ENCODE results near the gene SHB. TPM values are rescaled to one million over a fixed set of nuclear protein-coding genes. Genes with fewer than 3 reads are reported as not detected.
A peak's percentile ranks its signal among the peaks of the same experiment; 100 is the strongest.

Gene SHB
- total RNA-seq, 2 experiments from 2014 or later: 1.2 to 1.3 TPM

GRCh38 chr9:38009035-38009501 lies 60.0 kb downstream of the SHB start:
- CTCF ChIA-PET: interaction anchor here (0.7 kb wide), 1 partner anchor 429 kb away, joined by 3 read pairs; no protein-coding TSS in a partner anchor
- intact Hi-C loops (cut with DNase I, micrococcal nuclease): loop anchor here (2.0 to 10.0 kb wide), 3 partner anchors 54 to 64 kb away; partner anchors contain the start of gene SHB (in 1 of the 2)
- no peak overlapping the region for H3K4me3 Mint-ChIP-seq
- ATAC-seq (no peak), DNase-seq (no peak)
- POLR2A ChIA-PET: no interaction called here
- H3K4me1 Mint-ChIP-seq: peaks cover 17% of the 10 kb centered on the region
- H3K27me3 Mint-ChIP-seq: no peaks in the 10 kb centered on the region
- H3K36me3 Mint-ChIP-seq (ENCODE audit: low read depth): no peaks in the 10 kb centered on the region
- H3K9me3 Mint-ChIP-seq (ENCODE audit: low read depth): no peaks in the 10 kb centered on the region
- H3K27ac Mint-ChIP-seq: peak overlapping the region; percentile 88

DNA sequence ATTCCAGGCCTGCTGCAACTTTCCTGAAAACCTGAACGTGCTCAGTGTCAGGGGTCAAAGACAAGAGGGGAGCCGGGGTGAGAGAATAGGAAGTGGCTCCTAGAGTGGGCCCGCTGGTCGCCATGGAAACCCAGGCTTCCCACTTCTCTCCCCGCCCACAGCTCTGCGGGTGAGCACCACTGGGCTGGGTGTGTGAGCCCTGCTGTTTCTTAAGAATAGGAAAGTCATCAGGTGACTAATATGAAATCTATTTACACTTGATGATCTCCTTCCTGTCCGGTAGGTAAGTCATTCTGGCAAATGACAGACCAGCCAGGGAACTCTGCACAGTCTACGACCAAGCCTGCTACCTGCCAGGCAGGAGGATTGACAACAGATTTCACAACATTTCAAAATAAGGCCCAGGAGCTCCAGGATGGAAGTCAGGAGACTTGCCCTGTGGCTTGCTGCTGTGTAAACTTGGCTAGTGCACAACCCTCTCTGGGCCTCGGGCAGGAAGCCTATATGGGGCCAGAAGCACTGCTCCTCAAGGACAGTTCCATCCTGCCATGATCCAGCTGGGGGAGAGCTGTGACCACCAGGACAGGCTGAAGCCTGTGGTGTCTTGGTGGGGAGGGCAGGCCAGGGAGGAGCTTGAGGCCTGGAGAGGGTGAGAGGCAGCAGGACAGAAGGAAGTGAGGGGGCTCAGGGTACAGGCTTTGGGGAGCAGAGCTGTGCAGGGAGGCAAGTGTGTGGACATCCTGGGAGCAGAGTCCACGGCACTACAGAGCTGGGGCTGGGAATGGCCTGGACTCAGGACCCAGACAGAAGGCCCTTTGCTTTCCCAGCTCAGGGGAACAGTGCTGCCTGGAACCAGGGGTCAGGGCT lies 60.6 kb downstream of the SHB start:
- ChIA-PET CTCF (interaction anchor here (0.7 kb wide), 1 partner anchor 429 kb away, joined by 3 read pairs; no protein-coding TSS in a partner anchor), POLR2A (no interaction called here)
- no peak overlapping the region for H3K4me3 Mint-ChIP-seq
- peaks cover 17% of the 10 kb centered on the region for H3K4me1 Mint-ChIP-seq
- H3K27ac Mint-ChIP-seq: peak overlapping the region; percentile 88
- H3K36me3 Mint-ChIP-seq (ENCODE audit: low read depth): no peaks in the 10 kb centered on the region
- ATAC-seq (peak; percentile 91), DNase-seq (peak; percentile 82)
- no peaks in the 10 kb centered on the region for H3K9me3 Mint-ChIP-seq (ENCODE audit: low read depth)
- intact Hi-C loops (cut with DNase I, micrococcal nuclease): loop anchor here (2.0 to 10.0 kb wide), 3 partner anchors 54 to 64 kb away; partner anchors contain the start of gene SHB (in 1 of the 2)
- no peaks in the 10 kb centered on the region for H3K27me3 Mint-ChIP-seq

- peaks cover 17% of the 10 kb centered on the region for H3K4me1 Mint-ChIP-seq
- H3K36me3 Mint-ChIP-seq (ENCODE audit: low read depth): no peaks in the 10 kb centered on the region
- no peak overlapping the region for H3K4me3 Mint-ChIP-seq
- DNase-seq (no peak), ATAC-seq (no peak)
- no peak overlapping the region for H3K27ac Mint-ChIP-seq
- no peaks in the 10 kb centered on the region for H3K27me3 Mint-ChIP-seq
- ChIA-PET POLR2A (no interaction called here), CTCF (no interaction called here)
- intact Hi-C loops (cut with DNase I, micrococcal nuclease): loop anchor here in 1 of 2 experiments (10.0 kb wide), 1 partner anchor 62 kb away; no protein-coding TSS in a partner anchor
- H3K9me3 Mint-ChIP-seq (ENCODE audit: low read depth): no peaks in the 10 kb centered on the region
Observed at GRCh38 chr9:38007016-38007415, 62.0 kb downstream of the SHB start.

GRCh38 chr9:38006163-38006562 lies 62.9 kb downstream of the SHB start:
- no peak overlapping the region for H3K27ac Mint-ChIP-seq
- H3K4me3 Mint-ChIP-seq: no peak overlapping the region

GRCh38 chr9:38004809-38005560 lies 64.0 kb downstream of the SHB start:
- Mint-ChIP-seq H3K36me3 (ENCODE audit: low read depth) (no peaks in the 10 kb centered on the region), H3K27ac (no peak overlapping the region), H3K27me3 (no peaks in the 10 kb centered on the region), H3K4me3 (no peak overlapping the region), H3K4me1 (peaks cover 17% of the 10 kb centered on the region), H3K9me3 (ENCODE audit: low read depth) (no peaks in the 10 kb centered on the region)
- ChIA-PET POLR2A (no interaction called here), CTCF (no interaction called here)
- ATAC-seq (no peak), DNase-seq (no peak)
- intact Hi-C loops (cut with DNase I, micrococcal nuclease): loop anchor here in 1 of 2 experiments (10.0 kb wide), 1 partner anchor 60 kb away; no protein-coding TSS in a partner anchor

More at GRCh38 chr9:38006163-38006562, 62.9 kb downstream of the SHB start:
- intact Hi-C loops (cut with DNase I, micrococcal nuclease): loop anchor here in 1 of 2 experiments (10.0 kb wide), 1 partner anchor 61 kb away; no protein-coding TSS in a partner anchor
- no peaks in the 10 kb centered on the region for H3K27me3 Mint-ChIP-seq
- peaks cover 17% of the 10 kb centered on the region for H3K4me1 Mint-ChIP-seq
- no peak for DNase-seq
- H3K36me3 Mint-ChIP-seq (ENCODE audit: low read depth): no peaks in the 10 kb centered on the region
- ChIA-PET CTCF (no interaction called here), POLR2A (no interaction called here)
- ATAC-seq: no peak
- H3K9me3 Mint-ChIP-seq (ENCODE audit: low read depth): no peaks in the 10 kb centered on the region

DNA sequence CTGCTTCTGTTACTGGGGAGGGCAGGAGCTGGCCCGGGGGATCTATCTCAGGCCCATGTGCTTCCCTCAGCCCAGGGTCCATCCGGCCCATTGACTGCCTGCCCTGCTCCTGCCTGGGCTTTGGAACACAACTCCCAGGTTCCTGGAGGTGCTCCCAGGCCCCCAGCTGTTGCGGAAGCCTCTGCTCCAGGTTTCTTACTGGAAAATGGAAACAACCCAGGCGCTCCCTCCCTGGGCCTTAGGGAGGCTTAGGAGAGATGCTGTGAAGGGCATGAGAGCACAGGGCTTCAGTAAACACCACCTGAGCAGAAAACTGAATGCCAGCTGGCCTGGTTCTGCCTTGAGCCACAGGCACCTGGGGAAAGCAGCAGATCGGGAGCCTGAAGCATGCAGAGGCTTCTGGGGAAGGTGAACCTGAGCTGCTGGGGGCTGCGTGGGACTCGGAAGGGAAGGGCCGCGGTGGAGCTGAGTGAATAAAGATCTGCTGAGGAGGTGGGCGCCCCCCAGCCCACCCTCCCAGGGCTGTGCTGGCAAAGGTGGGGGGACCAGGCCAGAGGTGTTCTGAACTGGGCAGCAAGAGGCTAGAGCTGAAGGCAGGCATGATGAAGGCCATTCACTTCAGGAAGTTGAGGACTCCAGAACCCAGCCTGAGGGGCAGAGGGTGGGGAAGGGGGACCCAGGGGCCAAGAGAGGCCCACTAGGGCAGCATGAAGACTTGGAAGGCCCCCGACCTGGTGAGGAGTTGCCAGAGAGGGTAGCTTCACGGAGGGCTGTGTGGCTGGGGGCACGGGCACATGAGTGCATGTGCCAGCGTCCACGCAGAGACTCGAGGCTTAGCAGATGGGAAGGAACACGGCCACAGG lies 64.8 kb downstream of the SHB start:
- ATAC-seq (no peak), DNase-seq (no peak)
- POLR2A ChIA-PET: no interaction called here
- CTCF ChIA-PET: no interaction called here
- H3K27ac Mint-ChIP-seq: no peak overlapping the region
- H3K36me3 Mint-ChIP-seq (ENCODE audit: low read depth): no peaks in the 10 kb centered on the region
- H3K4me3 Mint-ChIP-seq: no peak overlapping the region
- H3K9me3 Mint-ChIP-seq (ENCODE audit: low read depth): no peaks in the 10 kb centered on the region
- peaks cover 19% of the 10 kb centered on the region for H3K4me1 Mint-ChIP-seq
- no peaks in the 10 kb centered on the region for H3K27me3 Mint-ChIP-seq
- intact Hi-C loops (cut with DNase I, micrococcal nuclease): loop anchor here in 1 of 2 experiments (10.0 kb wide), 1 partner anchor 59 kb away; no protein-coding TSS in a partner anchor

GRCh38 chr9:38003230-38003629 lies 65.8 kb downstream of the SHB start:
- no peak overlapping the region for H3K27ac Mint-ChIP-seq
- no peak for DNase-seq
- intact Hi-C loops (cut with DNase I, micrococcal nuclease): loop anchor here in 1 of 2 experiments (10.0 kb wide), 1 partner anchor 58 kb away; no protein-coding TSS in a partner anchor
- no peak overlapping the region for H3K4me3 Mint-ChIP-seq
- ATAC-seq: no peak
- H3K4me1 Mint-ChIP-seq: peaks cover 10% of the 10 kb centered on the region
- no peaks in the 10 kb centered on the region for H3K27me3 Mint-ChIP-seq
- no peaks in the 10 kb centered on the region for H3K9me3 Mint-ChIP-seq (ENCODE audit: low read depth)
- no peaks in the 10 kb centered on the region for H3K36me3 Mint-ChIP-seq (ENCODE audit: low read depth)
- CTCF ChIA-PET: no interaction called here
- POLR2A ChIA-PET: no interaction called here

- intact Hi-C loops (cut with DNase I, micrococcal nuclease): loop anchor here (1.0 to 10.0 kb wide), 2 partner anchors 13 to 57 kb away; no protein-coding TSS in a partner anchor
- ATAC-seq (no peak), DNase-seq (no peak)
- CTCF ChIA-PET: no interaction called here
- Mint-ChIP-seq H3K36me3 (ENCODE audit: low read depth) (no peaks in the 10 kb centered on the region), H3K9me3 (ENCODE audit: low read depth) (no peaks in the 10 kb centered on the region), H3K27me3 (no peaks in the 10 kb centered on the region), H3K4me1 (peaks cover 2% of the 10 kb centered on the region), H3K4me3 (no peak overlapping the region), H3K27ac (no peak overlapping the region)
- POLR2A ChIA-PET: no interaction called here
Observed at GRCh38 chr9:38001430-38001829, 67.6 kb downstream of the SHB start.

GRCh38 chr9:38000735-38001134 lies 68.3 kb downstream of the SHB start:
- peak; percentile 52 for ATAC-seq
- Mint-ChIP-seq H3K27ac (no peak overlapping the region), H3K27me3 (no peaks in the 10 kb centered on the region), H3K4me3 (no peak overlapping the region), H3K36me3 (ENCODE audit: low read depth) (no peaks in the 10 kb centered on the region), H3K9me3 (ENCODE audit: low read depth) (no peaks in the 10 kb centered on the region), H3K4me1 (peaks cover 2% of the 10 kb centered on the region)
- intact Hi-C loops (cut with DNase I, micrococcal nuclease): loop anchor here (1.0 to 10.0 kb wide), 2 partner anchors 12 to 56 kb away; no protein-coding TSS in a partner anchor
- ChIA-PET POLR2A (no interaction called here), CTCF (no interaction called here)
- no peak for DNase-seq

DNA sequence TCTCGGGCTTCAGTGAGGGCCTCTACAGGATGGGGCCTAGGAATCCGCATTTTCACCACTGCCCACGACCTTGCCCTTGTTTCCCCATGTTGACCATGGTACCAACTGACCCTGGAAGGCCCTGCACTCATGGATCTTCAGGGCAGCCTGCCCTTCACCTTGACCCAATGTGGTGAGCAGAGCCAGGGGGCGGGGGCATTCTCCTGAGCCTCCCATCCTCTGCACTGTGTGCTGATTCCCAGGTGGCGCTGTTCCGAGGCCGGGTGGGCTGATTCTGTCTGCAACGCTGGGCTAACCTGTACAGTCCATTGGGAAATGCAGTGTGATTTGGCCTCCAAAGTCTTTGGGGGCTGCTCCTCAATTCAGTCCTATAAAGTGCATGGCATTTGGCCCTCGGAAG lies 68.7 kb downstream of the SHB start:
- peaks cover 2% of the 10 kb centered on the region for H3K4me1 Mint-ChIP-seq
- no peaks in the 10 kb centered on the region for H3K36me3 Mint-ChIP-seq (ENCODE audit: low read depth)
- no peak for ATAC-seq
- no peaks in the 10 kb centered on the region for H3K9me3 Mint-ChIP-seq (ENCODE audit: low read depth)
- ChIA-PET CTCF (no interaction called here), POLR2A (no interaction called here)
- no peak overlapping the region for H3K27ac Mint-ChIP-seq
- intact Hi-C loops (cut with DNase I, micrococcal nuclease): loop anchor here in 1 of 2 experiments (10.0 kb wide), 1 partner anchor 56 kb away; no protein-coding TSS in a partner anchor
- DNase-seq: no peak
- no peaks in the 10 kb centered on the region for H3K27me3 Mint-ChIP-seq
- no peak overlapping the region for H3K4me3 Mint-ChIP-seq

Measured in activated CD4-positive, alpha-beta T cell treated with anti-CD3 and anti-CD28 coated beads for 36 hours (primary cell).